T-helper 1 cell (primary cell): Measurements from ENCODE around the gene MACROD1.

Experiments used
- DNase-seq, 5 donors: peaks; one replicate each; pipeline ENCODE4 v3.0.0-alpha.2; 2012 to 2020

The MACROD1 gene

DNA sequence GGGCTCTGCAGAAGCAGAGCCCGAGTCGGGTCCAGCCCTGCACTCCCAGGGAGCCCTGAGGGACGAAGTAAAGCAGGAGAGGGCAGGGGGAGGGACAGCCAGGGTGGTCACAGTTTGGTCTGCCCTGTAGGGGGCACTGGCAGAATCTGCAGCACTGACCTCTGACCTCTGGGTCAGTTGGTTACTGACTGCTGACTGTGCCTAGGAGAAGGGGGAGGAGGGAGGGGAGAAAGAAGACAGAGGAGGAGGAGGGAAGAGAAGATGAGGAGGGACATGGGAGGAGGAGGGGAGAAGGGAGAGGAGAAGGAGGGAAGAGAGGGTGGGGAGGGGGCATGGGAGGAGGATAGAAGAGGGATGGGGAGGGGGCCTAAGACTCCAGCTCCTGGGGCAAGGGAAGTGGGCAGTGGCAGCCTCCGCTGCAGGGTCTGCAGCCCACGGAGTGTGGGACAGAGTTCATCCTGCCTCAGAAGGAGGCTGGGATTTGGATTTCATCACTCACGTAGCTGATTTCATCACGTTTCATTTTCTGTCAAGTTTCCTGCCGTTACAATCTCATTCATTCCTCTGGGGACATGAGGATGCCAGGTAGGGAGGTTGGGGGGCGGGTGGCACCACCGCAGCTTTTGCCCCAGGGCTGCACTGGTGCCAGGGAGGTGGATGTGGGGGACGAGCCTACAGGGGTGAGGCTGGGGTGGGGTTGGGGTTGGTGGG lies 75.0 kb downstream of the MACROD1 start:
- DNase-seq, result peak in 1 of 5 donors; percentile 60

DNA sequence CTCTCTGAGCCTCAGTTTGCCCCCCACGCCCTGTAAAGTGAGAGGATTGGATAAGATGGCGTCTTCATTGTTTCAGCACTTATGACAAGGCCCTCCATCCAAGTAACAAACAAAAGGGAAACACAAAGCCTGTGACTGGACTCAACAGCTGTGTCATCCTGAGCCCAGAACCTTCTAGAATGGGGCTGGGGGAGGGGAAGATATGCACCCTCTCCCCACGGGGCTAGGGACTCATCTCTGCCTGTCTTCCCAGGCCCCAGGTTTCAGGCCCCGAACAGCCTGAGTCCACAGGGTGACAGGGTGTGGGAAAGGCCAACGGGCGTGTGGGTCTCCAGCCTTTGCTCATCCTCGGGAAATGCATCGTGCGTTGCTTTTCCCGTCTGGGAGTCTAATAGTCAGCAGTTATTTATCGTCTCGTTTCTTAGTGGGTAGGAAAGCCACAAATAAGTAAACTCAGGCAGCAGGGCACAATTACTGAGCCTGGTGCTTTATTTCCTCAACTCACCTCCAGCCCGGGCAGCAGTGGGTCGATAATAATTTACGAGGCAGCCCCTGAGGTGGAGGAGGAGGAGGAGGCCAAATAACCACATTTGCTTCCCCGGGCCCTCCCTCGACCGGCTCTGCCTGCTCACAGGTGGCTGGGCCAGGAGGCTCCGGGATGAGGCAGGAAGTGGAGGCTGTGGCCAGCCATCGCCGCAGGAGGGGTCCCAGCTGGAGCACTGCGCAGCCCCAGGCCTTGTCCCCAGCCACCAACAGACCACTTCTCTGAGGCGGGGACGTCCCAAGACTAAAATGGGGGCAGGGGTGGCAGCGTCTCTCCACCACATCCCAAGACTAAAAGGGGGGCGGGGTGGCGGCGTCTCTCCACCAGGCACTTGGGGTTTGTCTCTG lies 75.8 kb downstream of the MACROD1 start:
- no peak for DNase-seq

DNA sequence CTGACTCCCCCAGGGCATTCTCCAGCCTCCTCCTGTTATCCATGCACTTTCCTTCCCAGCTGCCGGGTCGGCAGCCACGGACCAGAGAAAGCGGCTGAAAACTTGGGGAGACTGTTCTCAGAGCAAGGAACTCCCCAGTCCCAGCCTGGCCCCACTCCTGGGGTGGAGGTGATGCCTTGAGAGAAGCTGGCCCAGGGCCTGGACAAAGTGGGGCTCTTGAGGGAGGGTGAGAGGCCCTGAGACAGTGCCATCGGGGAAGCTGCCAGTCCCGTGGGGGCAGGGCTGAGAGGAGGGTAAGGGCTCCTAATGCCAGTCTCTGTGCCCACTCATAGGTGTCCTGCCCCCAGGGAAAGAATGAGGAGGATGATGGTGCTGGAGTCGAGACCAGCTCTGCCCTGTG lies 76.4 kb downstream of the MACROD1 start:
- no peak for DNase-seq

DNA sequence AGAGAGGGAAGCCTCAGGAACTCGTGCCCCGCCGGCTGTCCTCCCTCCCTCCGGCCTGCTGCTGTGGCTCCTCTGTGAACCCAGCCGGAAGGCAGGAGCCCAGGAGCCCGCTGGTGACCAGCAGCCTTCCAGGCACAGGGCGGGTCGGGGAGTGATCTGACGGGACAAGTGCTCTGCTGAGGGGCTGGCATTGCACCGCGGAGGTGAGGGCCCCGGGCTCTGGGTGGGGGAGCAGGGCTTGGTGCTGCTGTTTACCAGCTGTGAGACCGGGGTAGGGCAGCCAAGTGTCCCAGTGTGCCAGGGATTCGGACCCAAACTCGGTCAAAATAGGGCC lies 76.9 kb downstream of the MACROD1 start:
- DNase-seq, result no peak

DNA sequence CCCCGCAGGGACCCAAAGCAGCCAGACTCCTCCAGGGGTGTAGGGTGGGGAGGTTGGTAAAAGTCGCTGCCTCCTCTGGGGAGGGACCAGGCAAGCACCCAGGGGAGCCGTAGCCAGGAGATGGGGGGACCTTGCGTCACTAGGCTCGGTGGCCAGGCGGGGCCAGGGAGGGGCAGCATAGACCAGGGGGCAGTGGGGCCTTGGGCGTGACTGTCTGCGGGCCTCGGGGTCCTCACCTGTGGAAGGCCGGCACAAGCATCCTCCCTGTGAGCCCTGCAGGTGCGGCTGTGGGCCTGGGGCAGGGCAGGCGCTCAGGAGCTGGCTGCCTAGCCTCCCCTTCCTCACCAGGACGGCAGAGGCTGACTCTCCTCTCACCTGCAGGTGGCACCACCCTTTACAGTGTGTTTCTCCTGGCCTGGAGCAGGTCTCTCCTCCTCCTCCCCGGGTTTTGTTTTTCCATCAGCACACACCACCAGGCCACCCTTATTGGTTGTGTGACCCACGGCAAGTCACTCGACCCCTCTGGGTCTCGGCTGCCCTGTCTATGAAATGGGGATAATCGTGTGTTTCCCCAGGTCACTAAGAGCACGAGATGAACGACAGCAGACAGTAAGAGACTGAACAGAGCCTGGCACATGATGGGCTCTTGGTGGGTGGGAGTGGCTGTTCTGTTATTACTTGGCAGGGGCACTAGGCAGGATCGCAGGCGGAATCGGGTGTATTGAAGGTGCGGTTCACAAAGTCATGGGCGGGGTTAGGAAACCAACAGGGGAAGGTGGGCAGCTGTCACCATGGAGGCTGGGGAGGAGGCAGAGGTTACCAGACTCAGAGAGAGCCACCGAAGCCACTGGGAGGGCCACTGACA lies 77.5 kb downstream of the MACROD1 start:
- DNase-seq, result peak in 1 of 5 donors; percentile 11

DNA sequence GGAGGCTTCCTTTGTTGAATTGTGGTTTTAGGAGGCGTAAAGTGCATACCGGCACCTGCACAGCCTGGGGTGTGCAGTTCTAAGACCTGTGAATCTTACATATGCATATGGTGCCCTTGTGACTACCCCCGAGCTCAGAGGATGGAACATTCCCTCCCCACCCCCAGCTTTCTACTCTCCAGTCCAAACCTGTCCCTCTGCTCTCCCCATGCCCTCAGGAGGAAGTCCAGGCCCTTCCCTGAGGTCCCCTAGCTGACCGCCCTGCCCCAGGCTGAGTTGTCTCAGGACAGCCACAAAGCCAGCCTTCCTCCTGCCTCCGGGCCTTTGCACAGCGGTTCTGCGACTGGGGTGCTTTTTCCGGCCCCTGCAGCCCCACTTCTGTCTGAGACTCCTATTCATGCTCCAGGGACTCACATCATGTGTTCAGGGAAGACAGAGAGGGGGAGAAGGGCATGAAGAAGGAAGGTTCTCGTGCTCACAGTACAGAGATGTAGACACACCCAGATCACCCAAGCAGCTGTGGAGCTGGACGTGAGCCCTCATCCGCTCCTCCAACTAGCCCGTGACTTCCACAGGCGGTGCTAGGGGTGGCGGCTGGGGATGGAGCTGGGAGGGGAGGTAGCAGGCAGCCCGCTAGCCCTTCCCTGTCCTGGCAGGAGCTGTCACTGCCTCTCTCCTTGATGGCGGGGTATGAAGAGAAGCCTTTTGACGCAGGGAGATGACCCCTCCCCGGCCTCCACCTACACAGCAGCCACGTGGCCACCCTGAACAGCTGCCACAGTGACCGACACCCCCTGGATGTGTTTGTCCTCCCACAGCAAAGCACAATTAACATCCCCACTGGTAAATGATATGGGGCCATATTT lies 79.4 kb downstream of the MACROD1 start:
- no peak for DNase-seq

DNA sequence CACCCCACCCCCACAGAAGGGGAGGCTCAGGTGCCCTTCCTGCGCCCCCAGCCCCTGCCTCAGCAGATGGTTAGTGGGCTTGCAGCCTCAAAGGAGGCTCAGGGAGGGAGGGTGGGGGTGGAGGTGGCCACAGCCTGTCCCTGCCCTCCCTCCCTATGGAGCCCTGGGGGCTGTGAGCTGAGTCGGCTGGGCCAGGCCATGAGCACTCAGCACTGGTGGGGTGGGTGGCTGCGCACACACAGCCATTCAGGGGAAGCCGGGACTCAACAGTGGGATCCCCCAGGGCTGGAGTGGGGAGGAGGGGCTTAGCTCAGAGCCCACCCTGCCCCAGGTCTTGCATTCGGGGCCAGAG lies 80.0 kb downstream of the MACROD1 start:
- no peak for DNase-seq

DNA sequence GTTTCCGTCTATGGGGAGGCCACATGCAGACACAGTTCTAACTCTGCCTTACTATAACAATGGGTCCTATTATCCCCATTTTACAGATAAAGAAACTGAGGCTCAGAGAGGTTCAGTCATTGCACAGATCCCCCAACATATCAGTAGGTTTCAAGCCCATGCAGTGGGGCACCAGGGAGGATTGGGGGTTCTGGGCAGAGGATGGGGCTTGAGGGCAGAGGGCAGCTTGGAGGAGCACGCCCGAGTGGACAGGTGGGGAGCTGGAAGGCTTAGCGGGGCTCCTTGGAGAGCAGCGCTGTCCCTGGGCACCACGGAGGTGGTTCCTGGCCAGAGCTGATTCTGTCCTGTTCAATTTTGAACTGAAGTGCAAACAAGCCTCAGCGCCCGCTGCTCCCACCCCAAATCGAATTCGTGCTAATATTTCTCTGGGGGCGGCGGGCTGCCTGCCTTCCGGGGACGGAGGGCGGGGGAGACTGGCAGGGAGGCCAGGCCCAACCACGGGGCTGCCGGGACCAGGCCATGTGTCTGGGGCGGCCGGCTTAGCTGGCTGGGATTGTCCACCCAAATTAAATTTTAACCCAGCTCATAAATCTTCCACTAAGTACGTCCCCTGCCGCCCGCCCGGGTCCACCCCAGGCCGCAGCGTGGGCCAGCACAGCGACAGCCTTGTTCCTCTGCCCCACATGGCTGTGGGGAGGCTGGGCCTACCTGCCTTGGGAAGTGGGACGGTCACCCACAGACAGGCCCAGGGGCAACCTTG lies 80.8 kb downstream of the MACROD1 start:
- no peak for DNase-seq

DNA sequence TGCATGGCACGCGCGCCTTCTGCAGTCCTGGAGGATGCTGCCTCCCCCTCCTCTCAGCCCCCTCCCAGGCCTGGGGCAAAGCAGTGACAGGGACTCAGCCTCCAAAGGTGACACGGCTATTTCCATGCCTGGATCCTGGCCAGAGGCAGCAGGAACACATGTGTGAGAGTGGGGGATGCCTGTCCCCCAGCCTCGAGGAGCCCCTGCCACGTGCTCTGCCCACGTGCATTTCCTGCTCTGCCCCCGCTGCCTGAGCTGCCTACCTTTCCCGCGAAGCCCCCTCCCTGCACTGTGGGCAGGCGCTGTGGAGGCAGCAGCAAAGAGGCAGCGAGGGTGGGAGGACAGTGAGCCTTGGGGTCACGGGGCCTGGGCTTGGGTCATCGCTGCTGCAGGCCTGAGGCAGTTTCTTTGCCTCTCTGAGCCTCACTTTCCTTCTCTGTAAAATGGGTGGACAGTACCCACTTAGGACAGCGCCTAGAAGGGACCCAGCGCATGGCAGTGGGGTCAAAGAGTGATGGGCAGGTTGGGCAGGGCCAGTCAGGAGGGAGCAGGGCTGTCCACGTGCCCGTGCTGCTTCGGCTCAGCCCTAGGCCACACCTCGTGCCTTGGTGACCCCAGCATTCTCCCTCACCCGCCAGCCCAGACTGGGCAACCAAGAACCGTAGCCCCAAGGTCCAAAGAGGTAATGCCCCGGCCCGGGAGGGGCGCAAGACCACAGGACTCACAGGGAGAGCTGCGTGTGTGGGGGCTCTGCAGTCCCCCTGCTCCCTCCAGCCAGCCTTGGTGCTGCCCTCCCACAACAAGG lies 81.6 kb downstream of the MACROD1 start:
- no peak for DNase-seq

DNA sequence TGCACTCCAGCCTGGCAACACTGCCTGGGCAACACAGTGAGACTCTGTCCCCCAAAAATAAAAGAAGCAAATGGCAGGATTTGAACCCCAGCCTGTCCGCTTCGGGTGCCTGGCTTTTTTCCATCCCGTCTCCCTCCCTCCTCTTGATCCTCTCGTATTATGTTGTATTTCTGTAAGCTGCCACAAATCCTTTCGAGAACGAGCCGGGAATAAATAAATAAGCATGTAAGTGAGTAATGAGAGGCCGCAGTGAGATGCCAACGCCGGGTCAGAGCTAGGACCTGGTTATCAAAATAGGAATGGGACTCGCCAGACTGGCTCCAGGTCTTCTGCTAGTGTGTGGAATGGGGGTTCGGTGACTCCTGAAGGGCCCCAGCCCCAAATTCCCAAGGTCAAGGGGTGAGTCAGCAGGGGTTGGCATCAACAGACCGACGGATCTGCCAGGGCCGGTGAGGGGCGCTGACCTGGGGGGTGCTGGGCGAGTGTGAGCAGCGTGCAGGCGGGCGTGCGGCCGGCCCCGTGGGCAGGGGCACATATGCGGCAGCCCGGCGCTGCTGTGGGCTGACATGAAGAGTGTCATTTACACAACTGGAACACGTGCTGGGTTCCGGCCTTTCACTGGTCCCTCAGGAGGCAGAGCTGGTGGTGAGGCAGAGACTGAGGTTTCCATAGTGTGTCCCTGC lies 82.4 kb downstream of the MACROD1 start:
- no peak for DNase-seq

DNA sequence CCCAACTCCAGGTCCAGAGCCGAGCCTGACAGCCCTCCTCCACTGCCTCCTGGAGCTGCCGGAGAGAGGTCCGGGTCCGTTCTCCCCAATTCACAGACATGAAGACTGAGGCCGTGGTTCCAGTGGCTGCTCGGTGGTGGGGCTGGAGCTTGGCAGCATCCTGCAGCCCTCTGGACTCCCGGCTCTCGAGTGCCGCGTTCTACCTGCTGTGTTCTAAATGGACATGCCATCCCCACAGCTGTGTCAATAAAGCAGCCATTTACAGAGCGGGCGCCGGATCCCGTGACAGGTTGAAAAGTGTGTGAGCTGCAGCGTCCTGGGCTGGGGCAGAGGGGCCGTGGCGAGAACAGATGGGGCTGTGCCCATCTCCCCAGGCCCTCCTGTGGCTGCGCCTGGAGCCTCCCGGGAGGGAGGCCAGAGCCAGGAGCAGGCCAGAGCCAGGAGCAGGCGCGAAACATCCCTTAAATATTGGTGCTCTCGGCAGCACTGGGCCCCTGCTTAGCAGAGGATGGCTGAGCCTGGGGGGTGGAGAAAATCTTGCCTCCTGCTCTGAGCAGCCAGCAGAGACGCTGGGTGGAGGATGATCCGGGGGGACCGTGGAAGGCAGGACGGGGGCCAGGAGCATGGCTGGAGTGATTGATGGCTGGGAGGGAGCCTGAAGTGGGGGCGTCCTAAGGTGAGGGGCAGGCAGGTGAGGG lies 84.0 kb downstream of the MACROD1 start:
- DNase-seq, result no peak

DNA sequence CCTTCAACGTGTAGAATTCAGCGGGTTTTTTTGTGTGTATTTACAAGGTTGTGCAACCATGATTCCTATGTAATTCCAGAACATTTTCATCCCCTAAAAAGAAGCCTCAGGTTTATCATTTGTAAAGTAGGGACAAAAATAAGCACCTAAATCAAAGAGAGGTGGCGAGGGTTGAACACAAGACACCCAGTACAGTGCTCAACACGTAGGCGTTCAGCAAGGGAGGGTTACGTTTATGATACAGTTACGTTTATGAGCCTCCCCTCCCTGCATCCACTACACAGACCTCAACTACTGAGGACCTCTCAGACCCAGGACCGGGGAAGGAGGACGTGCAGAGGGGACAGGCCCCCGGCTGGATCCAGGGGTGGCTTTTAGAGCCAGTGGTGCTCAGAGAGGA lies 85.5 kb downstream of the MACROD1 start:
- no peak for DNase-seq

DNA sequence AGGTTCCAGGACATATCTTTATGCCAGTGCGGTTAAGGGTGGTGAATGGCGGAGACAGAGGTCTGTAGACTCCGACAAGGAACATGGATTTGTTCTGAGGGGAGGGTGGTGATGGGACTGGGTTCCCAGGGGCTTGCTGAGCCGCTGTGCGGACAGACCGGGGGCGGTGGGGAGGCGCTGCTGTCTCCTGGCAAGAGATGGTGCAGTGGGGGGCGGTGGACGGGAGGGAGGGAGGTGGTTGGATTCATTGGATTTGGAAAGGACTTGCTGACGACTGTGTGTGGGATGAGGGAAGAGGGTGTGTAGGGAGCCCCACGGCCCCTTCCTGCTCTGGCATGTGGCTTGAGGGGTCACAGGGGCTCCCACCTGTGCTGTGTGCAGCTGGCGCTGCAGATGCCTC lies 87.0 kb downstream of the MACROD1 start:
- DNase-seq, result no peak

DNA sequence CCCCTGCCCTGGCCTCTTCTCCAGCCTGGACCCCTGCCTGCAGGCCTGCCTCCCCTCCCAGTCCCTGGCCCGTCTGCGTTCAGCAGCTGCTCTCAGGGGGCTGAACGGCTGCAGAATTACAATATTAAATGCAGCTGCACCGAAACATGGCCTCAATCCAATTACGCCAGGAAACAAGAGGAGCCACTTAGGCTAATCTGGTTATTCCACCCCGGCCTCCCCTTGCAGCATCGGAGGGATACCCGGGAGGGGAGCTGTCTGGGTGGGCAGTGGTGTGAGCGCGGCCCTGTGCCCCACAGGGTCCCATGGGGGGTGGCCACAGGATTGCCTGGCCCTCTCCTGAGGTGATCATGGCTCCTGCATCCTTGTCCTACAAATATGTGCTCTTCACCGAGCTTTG lies 87.6 kb downstream of the MACROD1 start:
- no peak for DNase-seq

DNA sequence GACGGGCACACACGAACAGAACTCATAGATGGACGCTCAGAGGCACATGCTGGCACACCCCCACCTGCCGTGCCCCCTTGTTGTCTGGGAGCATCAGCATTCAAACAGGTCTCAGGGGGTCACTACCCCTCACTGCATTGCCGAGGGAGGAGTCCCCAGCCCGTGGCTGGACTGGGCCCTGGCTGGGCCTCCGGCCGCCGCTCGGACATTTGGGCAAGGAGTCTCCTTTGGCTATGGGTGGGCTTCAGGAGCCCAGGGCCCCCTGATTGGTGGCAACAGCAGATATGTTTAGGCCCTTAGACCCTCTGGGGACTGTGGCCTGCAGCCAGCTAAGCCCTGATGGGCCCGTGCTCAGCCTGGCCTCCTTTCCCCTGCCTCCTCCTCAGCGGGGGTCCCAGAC lies 88.3 kb downstream of the MACROD1 start:
- no peak for DNase-seq

DNA sequence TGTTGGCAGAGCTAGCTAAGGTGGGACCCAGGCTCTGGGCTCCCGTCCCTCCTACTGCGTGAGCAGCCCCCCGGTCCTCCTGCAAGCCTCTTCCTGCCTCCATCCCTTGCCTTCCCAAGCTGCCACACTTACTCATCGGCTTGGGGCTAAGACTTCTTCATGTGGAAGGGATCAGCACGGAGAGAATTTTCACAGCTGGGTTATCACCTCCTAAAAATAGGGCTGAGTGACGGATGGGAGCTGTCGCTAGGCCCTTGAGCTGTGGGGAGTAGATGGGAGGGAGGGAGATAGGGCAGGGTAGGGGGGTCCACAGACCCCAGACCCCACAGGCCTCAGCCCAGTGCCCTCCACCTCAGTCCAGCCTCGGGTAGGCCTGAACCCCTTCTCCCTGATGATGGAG lies 89.2 kb downstream of the MACROD1 start:
- DNase-seq, result no peak

DNA sequence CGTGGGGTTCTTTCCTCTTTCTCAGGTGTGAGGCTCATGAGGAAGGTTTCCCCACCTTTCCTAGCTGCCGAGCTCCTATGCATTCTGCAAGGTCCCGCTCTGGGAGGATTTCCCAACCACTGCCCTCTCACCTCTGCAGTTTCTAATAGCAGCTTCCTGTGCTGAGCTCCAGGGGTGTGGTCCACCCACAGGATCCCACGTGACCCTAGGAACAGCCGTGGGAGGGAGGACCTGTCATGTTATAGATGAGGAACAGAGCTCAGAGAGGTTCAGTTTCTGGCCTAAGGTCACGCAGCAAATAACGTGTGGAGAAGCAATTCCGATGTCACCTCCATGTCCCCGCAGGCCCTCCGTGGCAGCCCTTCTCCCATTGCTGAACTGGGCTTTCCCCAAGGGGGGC lies 91.7 kb downstream of the MACROD1 start:
- DNase-seq, result peak in 1 of 5 donors; percentile 40

DNA sequence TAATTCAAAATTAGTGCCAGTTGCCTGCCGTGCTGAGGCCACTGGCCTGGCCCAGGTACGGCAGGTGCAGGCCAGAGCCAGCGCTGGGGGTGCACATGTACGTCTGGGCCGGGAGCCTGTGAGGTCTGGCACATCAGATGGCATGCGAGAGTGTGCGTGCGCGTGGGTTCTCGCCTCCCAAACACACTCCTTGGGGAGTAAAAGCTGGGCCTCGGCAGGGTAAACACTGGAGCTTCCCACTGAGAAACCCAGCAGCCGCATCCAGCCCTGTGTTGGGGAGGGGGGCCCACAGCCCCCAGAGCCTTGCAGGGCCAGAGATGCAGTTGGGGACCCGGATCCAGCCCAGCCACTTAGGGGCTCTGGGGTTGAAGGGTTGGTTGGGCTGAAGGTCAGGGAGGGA lies 92.4 kb downstream of the MACROD1 start:
- DNase-seq, result no peak

DNA sequence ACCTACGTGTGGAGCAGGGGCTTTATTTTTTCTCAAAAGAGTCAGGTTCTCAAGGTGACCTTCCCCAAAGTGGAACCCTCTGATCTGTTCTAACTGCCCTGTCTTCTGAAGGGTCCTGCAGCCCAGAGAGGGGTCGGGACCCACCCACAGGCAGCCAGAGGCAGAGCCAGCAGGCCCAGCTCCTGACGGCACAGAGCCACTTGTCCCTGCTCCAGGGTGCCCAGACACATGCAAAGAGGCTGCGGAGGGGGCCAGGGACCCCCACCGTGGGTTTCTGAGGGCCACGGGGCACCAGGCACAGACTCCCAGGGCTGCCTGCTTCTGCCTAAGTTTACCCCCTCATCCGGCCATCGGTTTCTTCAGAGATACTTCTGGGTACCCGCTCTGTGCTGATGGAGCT lies 93.0 kb downstream of the MACROD1 start:
- no peak for DNase-seq

DNA sequence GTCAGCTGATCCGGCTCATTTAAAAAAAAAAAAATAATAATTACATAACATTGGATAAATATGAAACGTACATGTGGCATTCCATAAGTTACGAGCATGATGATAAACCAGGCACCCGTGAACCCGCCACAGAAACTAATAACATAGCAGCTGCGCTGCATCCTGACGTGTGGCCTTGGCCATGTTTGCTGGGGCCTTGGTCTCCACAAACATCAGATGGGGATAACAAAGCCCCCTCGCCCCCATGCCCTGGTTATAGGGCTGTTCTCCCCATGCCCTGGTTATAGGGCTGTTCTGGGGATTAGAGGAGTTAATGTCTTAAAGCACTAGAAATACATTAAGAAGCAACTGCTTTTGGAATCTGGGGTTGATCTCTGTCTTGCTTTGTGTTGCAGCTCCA lies 93.5 kb downstream of the MACROD1 start:
- no peak for DNase-seq
